ENCODE data around the gene SORCS2.

DNA sequence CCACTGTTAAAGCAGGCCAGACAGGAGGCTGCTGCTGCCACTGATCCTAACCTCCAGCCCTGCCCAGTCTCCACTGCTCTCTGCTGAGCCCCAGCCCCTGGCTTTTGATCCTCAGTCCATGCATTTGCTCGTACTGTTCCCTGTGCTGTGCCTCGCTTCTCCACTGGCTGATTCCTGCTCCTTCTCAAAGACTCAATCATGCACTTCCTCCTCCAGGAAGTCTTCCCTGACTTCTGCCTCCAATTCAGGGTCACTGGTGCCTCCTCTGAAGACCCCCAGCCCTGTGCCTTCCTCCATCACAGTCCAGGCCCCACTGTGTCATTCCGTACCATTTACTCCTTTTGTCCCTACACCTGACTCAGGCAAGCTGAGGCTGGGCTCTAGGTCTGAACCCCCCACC lies 473.0 kb downstream of the SORCS2 start:
- TF ChIP-seq, protein P1, sequence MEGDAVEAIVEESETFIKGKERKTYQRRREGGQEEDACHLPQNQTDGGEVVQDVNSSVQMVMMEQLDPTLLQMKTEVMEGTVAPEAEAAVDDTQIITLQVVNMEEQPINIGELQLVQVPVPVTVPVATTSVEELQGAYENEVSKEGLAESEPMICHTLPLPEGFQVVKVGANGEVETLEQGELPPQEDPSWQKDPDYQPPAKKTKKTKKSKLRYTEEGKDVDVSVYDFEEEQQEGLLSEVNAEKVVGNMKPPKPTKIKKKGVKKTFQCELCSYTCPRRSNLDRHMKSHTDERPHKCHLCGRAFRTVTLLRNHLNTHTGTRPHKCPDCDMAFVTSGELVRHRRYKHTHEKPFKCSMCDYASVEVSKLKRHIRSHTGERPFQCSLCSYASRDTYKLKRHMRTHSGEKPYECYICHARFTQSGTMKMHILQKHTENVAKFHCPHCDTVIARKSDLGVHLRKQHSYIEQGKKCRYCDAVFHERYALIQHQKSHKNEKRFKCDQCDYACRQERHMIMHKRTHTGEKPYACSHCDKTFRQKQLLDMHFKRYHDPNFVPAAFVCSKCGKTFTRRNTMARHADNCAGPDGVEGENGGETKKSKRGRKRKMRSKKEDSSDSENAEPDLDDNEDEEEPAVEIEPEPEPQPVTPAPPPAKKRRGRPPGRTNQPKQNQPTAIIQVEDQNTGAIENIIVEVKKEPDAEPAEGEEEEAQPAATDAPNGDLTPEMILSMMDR (IDR thresholded peaks at IDR 0.05), result no peak
- TF ChIP-seq, protein P2, sequence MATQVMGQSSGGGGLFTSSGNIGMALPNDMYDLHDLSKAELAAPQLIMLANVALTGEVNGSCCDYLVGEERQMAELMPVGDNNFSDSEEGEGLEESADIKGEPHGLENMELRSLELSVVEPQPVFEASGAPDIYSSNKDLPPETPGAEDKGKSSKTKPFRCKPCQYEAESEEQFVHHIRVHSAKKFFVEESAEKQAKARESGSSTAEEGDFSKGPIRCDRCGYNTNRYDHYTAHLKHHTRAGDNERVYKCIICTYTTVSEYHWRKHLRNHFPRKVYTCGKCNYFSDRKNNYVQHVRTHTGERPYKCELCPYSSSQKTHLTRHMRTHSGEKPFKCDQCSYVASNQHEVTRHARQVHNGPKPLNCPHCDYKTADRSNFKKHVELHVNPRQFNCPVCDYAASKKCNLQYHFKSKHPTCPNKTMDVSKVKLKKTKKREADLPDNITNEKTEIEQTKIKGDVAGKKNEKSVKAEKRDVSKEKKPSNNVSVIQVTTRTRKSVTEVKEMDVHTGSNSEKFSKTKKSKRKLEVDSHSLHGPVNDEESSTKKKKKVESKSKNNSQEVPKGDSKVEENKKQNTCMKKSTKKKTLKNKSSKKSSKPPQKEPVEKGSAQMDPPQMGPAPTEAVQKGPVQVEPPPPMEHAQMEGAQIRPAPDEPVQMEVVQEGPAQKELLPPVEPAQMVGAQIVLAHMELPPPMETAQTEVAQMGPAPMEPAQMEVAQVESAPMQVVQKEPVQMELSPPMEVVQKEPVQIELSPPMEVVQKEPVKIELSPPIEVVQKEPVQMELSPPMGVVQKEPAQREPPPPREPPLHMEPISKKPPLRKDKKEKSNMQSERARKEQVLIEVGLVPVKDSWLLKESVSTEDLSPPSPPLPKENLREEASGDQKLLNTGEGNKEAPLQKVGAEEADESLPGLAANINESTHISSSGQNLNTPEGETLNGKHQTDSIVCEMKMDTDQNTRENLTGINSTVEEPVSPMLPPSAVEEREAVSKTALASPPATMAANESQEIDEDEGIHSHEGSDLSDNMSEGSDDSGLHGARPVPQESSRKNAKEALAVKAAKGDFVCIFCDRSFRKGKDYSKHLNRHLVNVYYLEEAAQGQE (IDR thresholded peaks at IDR 0.05; ENCODE audit: low read depth, low read length), result no peak
- TF ChIP-seq, protein P3, sequence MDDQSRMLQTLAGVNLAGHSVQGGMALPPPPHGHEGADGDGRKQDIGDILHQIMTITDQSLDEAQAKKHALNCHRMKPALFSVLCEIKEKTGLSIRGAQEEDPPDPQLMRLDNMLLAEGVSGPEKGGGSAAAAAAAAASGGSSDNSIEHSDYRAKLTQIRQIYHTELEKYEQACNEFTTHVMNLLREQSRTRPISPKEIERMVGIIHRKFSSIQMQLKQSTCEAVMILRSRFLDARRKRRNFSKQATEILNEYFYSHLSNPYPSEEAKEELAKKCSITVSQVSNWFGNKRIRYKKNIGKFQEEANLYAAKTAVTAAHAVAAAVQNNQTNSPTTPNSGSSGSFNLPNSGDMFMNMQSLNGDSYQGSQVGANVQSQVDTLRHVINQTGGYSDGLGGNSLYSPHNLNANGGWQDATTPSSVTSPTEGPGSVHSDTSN (IDR thresholded peaks at IDR 0.05), result no peak
- no peak for TF ChIP-seq SMC3 (IDR thresholded peaks at IDR 0.05; ENCODE audit: low read depth, low read length)
- TF ChIP-seq EP300 (IDR thresholded peaks at IDR 0.05; ENCODE audit: borderline replicate concordance in 1 of 2, low read depth in 1 of 2, low read length in 1 of 2), result no peak

All from SK-N-SH (cell line).